ENCODE results near the gene NRROS.

DNA sequence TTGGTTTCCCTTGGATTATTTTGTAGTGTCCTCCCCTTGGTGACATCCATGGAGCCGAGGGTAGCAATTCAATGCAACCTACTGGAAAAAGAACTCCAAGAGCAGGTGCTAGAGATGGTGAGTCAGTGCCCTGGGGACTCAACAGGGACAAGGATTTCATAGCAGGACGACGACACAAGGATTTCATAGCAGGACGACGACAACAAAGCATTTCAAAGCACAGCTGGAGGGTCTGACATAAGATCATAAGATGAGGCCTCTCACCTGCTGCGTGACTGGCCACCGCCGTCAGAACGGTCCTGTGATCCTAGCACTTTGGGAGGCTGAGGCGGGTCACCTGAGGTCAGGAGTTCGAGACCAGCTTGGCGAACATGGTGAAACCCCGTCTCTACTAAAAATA is 22.5 kb downstream of the NRROS start:
- TF ChIP-seq YY1 (IDR thresholded peaks at IDR 0.05; ENCODE audit: insufficient read depth, insufficient read length) (no peak), SUZ12 (IDR thresholded peaks at IDR 0.05; ENCODE audit: extremely low read depth, insufficient read depth, insufficient read length) (no peak)

Data from NT2/D1 (cell line).